SJCRH30 (cell line): Measurements from ENCODE around the gene EPHA2. TPM values are rescaled to one million over a fixed set of nuclear protein-coding genes. Genes with fewer than 3 reads are reported as not detected.

ENCODE experiments used
- DNase-seq, 2 experiments: peaks; one replicate each; pipeline ENCODE4 v3.0.0-alpha.2; 2015 to 2020
- H3K27ac ChIP-seq: fragments of 250-450 bp; sonication (Bioruptor Pico); 2 replicates; pipeline ENCODE4 v1.5.1; 2020; ENCODE audit warnings: mild to moderate bottlenecking, moderate library complexity
- H3K27me3 ChIP-seq: fragments of 250-450 bp; sonication (Bioruptor Pico); 2 replicates; pipeline ENCODE4 v1.5.1; 2020; ENCODE audit warnings: mild to moderate bottlenecking, moderate library complexity
- H3K36me3 ChIP-seq: fragments of 250-450 bp; sonication (Bioruptor Pico); 2 replicates; pipeline ENCODE4 v1.5.1; 2020; ENCODE audit warnings: mild to moderate bottlenecking, moderate library complexity
- H3K4me1 ChIP-seq: fragments of 250-450 bp; sonication (Bioruptor Pico); 2 replicates; pipeline ENCODE4 v1.5.1; 2020; ENCODE audit warnings: mild to moderate bottlenecking, moderate library complexity
- H3K4me3 ChIP-seq: fragments of 250-450 bp; sonication (Bioruptor Pico); 2 replicates; pipeline ENCODE4 v1.5.1; 2020; ENCODE audit warnings: mild to moderate bottlenecking, moderate library complexity
- H3K9me3 ChIP-seq: fragments of 250-450 bp; sonication (Bioruptor Pico); replicated peaks from 2 replicates; pipeline ENCODE4 v1.5.1; 2020; ENCODE audit warnings: mild to moderate bottlenecking, moderate library complexity
- total RNA-seq: library from RNA; depleted of rRNA; stranded (reverse); fragments of >200 nt; shearing (Covaris generic); gene quantifications from 2 replicates; pipeline ENCODE4 v1.2.3, GENCODE V29; 2014

EPHA2 gene
- total RNA-seq, 1 experiment from 2014 or later = 55.0 TPM

GRCh38 chr1:16085522-16085921 lies 70.3 kb downstream of the EPHA2 start:
- H3K27me3 ChIP-seq = peaks cover 19% of the 10 kb centered on the region
- no peaks in the 10 kb centered on the region for H3K9me3 ChIP-seq
- no peak for DNase-seq

GRCh38 chr1:16083486-16083885 lies 72.4 kb downstream of the EPHA2 start:
- DNase-seq = no peak
- H3K27me3 ChIP-seq = peaks cover 10% of the 10 kb centered on the region
- no peaks in the 10 kb centered on the region for H3K9me3 ChIP-seq
- H3K4me1 ChIP-seq = peaks cover 8% of the 10 kb centered on the region
- no peaks in the 10 kb centered on the region for H3K36me3 ChIP-seq
- H3K4me3 ChIP-seq = no peak overlapping the region
- no peak overlapping the region for H3K27ac ChIP-seq

More at GRCh38 chr1:16085522-16085921, 70.3 kb downstream of the EPHA2 start:
- no peaks in the 10 kb centered on the region for H3K36me3 ChIP-seq
- peaks cover 5% of the 10 kb centered on the region for H3K4me1 ChIP-seq
- H3K27ac ChIP-seq = no peak overlapping the region
- no peak overlapping the region for H3K4me3 ChIP-seq

- Histone ChIP-seq H3K27me3 (no peaks in the 10 kb centered on the region), H3K4me1 (peaks cover 8% of the 10 kb centered on the region), H3K4me3 (no peak overlapping the region), H3K27ac (no peak overlapping the region), H3K9me3 (no peaks in the 10 kb centered on the region), H3K36me3 (no peaks in the 10 kb centered on the region)
- DNase-seq = peak; percentile 77 to 91
These were observed 73.4 kb downstream of the EPHA2 start for GRCh38 chr1:16082283-16083038.

- H3K9me3 ChIP-seq = no peaks in the 10 kb centered on the region
- no peaks in the 10 kb centered on the region for H3K27me3 ChIP-seq
- no peak overlapping the region for H3K27ac ChIP-seq
- H3K4me1 ChIP-seq = peaks cover 8% of the 10 kb centered on the region
- no peak overlapping the region for H3K4me3 ChIP-seq
- no peak for DNase-seq
- H3K36me3 ChIP-seq = no peaks in the 10 kb centered on the region
These were observed 74.2 kb downstream of the EPHA2 start for GRCh38 chr1:16081636-16082035.

- H3K27me3 ChIP-seq = no peaks in the 10 kb centered on the region
- peaks cover 13% of the 10 kb centered on the region for H3K4me1 ChIP-seq
- no peaks in the 10 kb centered on the region for H3K36me3 ChIP-seq
- DNase-seq = no peak
- H3K27ac ChIP-seq = no peak overlapping the region
- no peak overlapping the region for H3K4me3 ChIP-seq
- H3K9me3 ChIP-seq = no peaks in the 10 kb centered on the region
These were observed 75.3 kb downstream of the EPHA2 start for GRCh38 chr1:16080422-16081150.

- H3K4me3 ChIP-seq = no peak overlapping the region
- no peak overlapping the region for H3K27ac ChIP-seq
- peak; percentile 85 to 93 for DNase-seq
- no peaks in the 10 kb centered on the region for H3K36me3 ChIP-seq
- peaks cover 2% of the 10 kb centered on the region; the same call in 1 of the 2 replicates for H3K27me3 ChIP-seq
- H3K4me1 ChIP-seq = peaks cover 13% of the 10 kb centered on the region
- H3K9me3 ChIP-seq = no peaks in the 10 kb centered on the region
These were observed 76.8 kb downstream of the EPHA2 start for GRCh38 chr1:16078925-16079656.

- Histone ChIP-seq H3K36me3 (no peaks in the 10 kb centered on the region), H3K27ac (no peak overlapping the region), H3K4me3 (no peak overlapping the region), H3K9me3 (no peaks in the 10 kb centered on the region), H3K27me3 (peaks cover 6% of the 10 kb centered on the region; the same call in 1 of the 2 replicates), H3K4me1 (peaks cover 16% of the 10 kb centered on the region)
- DNase-seq = no peak
These were observed 78.2 kb downstream of the EPHA2 start for GRCh38 chr1:16077406-16078245.

GRCh38 chr1:16076865-16077238 lies 79.0 kb downstream of the EPHA2 start:
- H3K36me3 ChIP-seq = no peaks in the 10 kb centered on the region
- no peaks in the 10 kb centered on the region for H3K9me3 ChIP-seq
- H3K4me1 ChIP-seq = peaks cover 10% of the 10 kb centered on the region
- no peak overlapping the region for H3K27ac ChIP-seq
- DNase-seq = no peak
- peaks cover 12% of the 10 kb centered on the region; the same call in 1 of the 2 replicates for H3K27me3 ChIP-seq
- H3K4me3 ChIP-seq = no peak overlapping the region

- Histone ChIP-seq H3K4me3 (no peak overlapping the region), H3K27ac (no peak overlapping the region), H3K27me3 (peaks cover 15% of the 10 kb centered on the region; the same call in 1 of the 2 replicates), H3K4me1 (peaks cover 10% of the 10 kb centered on the region), H3K36me3 (no peaks in the 10 kb centered on the region), H3K9me3 (no peaks in the 10 kb centered on the region)
- peak; percentile 81 to 84 for DNase-seq
These were observed 79.6 kb downstream of the EPHA2 start for GRCh38 chr1:16076031-16076864.

GRCh38 chr1:16075337-16076030 lies 80.4 kb downstream of the EPHA2 start:
- H3K4me1 ChIP-seq = peaks cover 10% of the 10 kb centered on the region
- H3K9me3 ChIP-seq = no peaks in the 10 kb centered on the region
- peak in 1 of 2 experiments; percentile 45 for DNase-seq
- no peak overlapping the region for H3K27ac ChIP-seq
- H3K27me3 ChIP-seq = peaks cover 18% of the 10 kb centered on the region; the same call in 1 of the 2 replicates
- H3K4me3 ChIP-seq = no peak overlapping the region
- H3K36me3 ChIP-seq = no peaks in the 10 kb centered on the region
